CD8-positive, alpha-beta memory T cell (primary cell): Measurements from ENCODE around the gene ATP9A. TPM values are rescaled to one million over a fixed set of nuclear protein-coding genes. Genes with fewer than 3 reads are reported as not detected.
"Not testable (repeated sequence)": the region's sequence is repeated elsewhere in the genome, so short reads cannot be mapped to it uniquely, and the experiment has no call there.

ENCODE experiments used
- CTCF ChIA-PET: fragments of 350-600 bp; sonication (Branson Sonifier 250); formaldehyde crosslinking; loops from one replicate; lab custom pipeline; 2021; ENCODE audit warnings: antibody characterized with exemption; lab: Charles Lee
- POLR2A ChIA-PET: fragments of 350-600 bp; sonication (Branson Sonifier 250); formaldehyde crosslinking; loops from one replicate; lab custom pipeline; 2021; ENCODE audit warnings: antibody characterized with exemption; lab: Charles Lee
- DNase-seq, 5 donors: peaks; one replicate each; pipeline versions ENCODE4 v3.0.0 to v3.0.0-alpha.2; 2020 to 2022; ENCODE audit warnings: mixed read lengths in 1 of 5
- H3K27ac ChIP-seq: one replicate; pipeline ENCODE4 v1.7.0; 2013; ENCODE audit warnings: low read depth, mild to moderate bottlenecking, low read length, moderate library complexity
- H3K27me3 ChIP-seq: 2 replicates; pipeline ENCODE4 v1.7.0; 2013; ENCODE audit warnings: low read length, mild to moderate bottlenecking; ENCODE audit not compliant: insufficient read depth, poor library complexity, severe bottlenecking
- H3K36me3 ChIP-seq: 2 replicates; pipeline ENCODE4 v1.7.0; 2013; ENCODE audit warnings: mild to moderate bottlenecking, low read length, moderate library complexity; ENCODE audit not compliant: insufficient read depth
- H3K4me1 ChIP-seq: 2 replicates; pipeline ENCODE4 v1.7.0; 2013; ENCODE audit warnings: mild to moderate bottlenecking, low read length, moderate library complexity; ENCODE audit not compliant: insufficient read depth
- H3K4me3 ChIP-seq: 2 replicates; pipeline ENCODE4 v1.7.0; 2013; ENCODE audit warnings: mild to moderate bottlenecking, low read length
- H3K9me3 ChIP-seq: 2 replicates; pipeline ENCODE4 v1.7.0; 2013; ENCODE audit warnings: mild to moderate bottlenecking, low read length
- H3K27ac Mint-ChIP-seq, 8 donors: one replicate each; pipeline ENCODE4 v1.8.0; 2020 to 2021; ENCODE audit warnings: mixed read lengths in 8 of 8, mild to moderate bottlenecking in 6 of 8, inconsistent platforms in 3 of 8, moderate library complexity in 3 of 8
- H3K27me3 Mint-ChIP-seq, 2 donors: one replicate each; pipeline ENCODE4 v1.8.0; 2020 to 2021; ENCODE audit warnings: mixed read lengths in 2 of 2, mild to moderate bottlenecking in 1 of 2, moderate library complexity in 1 of 2
- H3K36me3 Mint-ChIP-seq, 3 donors: one replicate each; pipeline ENCODE4 v1.8.0; 2020 to 2021; ENCODE audit warnings: mixed read lengths in 3 of 3, inconsistent platforms in 1 of 3, mild to moderate bottlenecking in 1 of 3
- H3K4me1 Mint-ChIP-seq, 3 donors: one replicate each; pipeline ENCODE4 v1.8.0; 2020 to 2021; ENCODE audit warnings: mixed read lengths in 3 of 3, inconsistent platforms in 1 of 3, mild to moderate bottlenecking in 1 of 3
- H3K4me3 Mint-ChIP-seq, 7 donors: one replicate each; pipeline ENCODE4 v1.8.0; 2020 to 2021; ENCODE audit warnings: mixed read lengths in 7 of 7, mild to moderate bottlenecking in 6 of 7, moderate library complexity in 4 of 7, inconsistent platforms in 2 of 7
- H3K9me3 Mint-ChIP-seq, 5 donors: one replicate each; pipeline ENCODE4 v1.8.0; 2020 to 2022; ENCODE audit warnings: mixed read lengths in 5 of 5, mild to moderate bottlenecking in 3 of 5, moderate library complexity in 2 of 5, inconsistent platforms in 1 of 5
- polyA plus RNA-seq: library from polyadenylated mRNA; unstranded; fragments of 300-500 nt; fragmentation: Illumina TruSeq; gene quantifications from one replicate; pipeline ENCODE4 v1.2.3, GENCODE V29; 2021
- total RNA-seq, 2 experiments: library from RNA; stranded (reverse); gene quantifications; one replicate each; pipeline ENCODE4 v1.2.3, GENCODE V29; 2021

The ATP9A gene
- total and polyA plus RNA-seq, 3 experiments from 2014 or later, result 0.46 to 2.3 (median 2.0) TPM

- Mint-ChIP-seq H3K4me1 (no peaks in the 10 kb centered on the region), H3K27me3 (peaks cover 1 to 4% of the 10 kb centered on the region in 2 donors), H3K36me3 (no peaks in the 10 kb centered on the region), H3K9me3 (no peaks in the 10 kb centered on the region), H3K4me3 (no peak overlapping the region), H3K27ac (no peak overlapping the region)
- DNase-seq, result no peak
- H3K4me1 ChIP-seq, result no peaks in the 10 kb centered on the region
- POLR2A ChIA-PET, result no interaction called here
- H3K4me3 ChIP-seq, result no peak overlapping the region
- H3K9me3 ChIP-seq, result no peaks in the 10 kb centered on the region
- H3K36me3 ChIP-seq, result no peaks in the 10 kb centered on the region
- H3K27ac ChIP-seq, result no peak overlapping the region
- CTCF ChIA-PET, result no interaction called here
- no peaks in the 10 kb centered on the region for H3K27me3 ChIP-seq
Measured at GRCh38 chr20:51756653-51757052, 11.5 kb downstream of the ATP9A start.

GRCh38 chr20:51753220-51753619, 15.0 kb downstream of the ATP9A start:
- H3K27me3 ChIP-seq, POLR2A ChIA-PET, H3K4me3 Mint-ChIP-seq, H3K36me3 ChIP-seq, H3K9me3 ChIP-seq, H3K4me1 ChIP-seq, H3K4me1 Mint-ChIP-seq, H3K9me3 Mint-ChIP-seq, DNase-seq, H3K4me3 ChIP-seq, H3K27ac ChIP-seq, H3K36me3 Mint-ChIP-seq, H3K27me3 Mint-ChIP-seq, CTCF ChIA-PET, H3K27ac Mint-ChIP-seq: not testable (repeated sequence)

GRCh38 chr20:51752343-51752951, 15.7 kb downstream of the ATP9A start:
- no peaks in the 10 kb centered on the region for H3K36me3 Mint-ChIP-seq
- ChIA-PET CTCF (no interaction called here), POLR2A (no interaction called here)
- H3K9me3 ChIP-seq, result no peaks in the 10 kb centered on the region
- DNase-seq, result no peak
- H3K4me3 Mint-ChIP-seq, result no peak overlapping the region
- H3K4me1 Mint-ChIP-seq, result no peaks in the 10 kb centered on the region
- H3K36me3 ChIP-seq, result no peaks in the 10 kb centered on the region
- no peak overlapping the region for H3K27ac ChIP-seq
- no peak overlapping the region for H3K4me3 ChIP-seq
- H3K27me3 Mint-ChIP-seq, result peaks cover 3% of the 10 kb centered on the region in 2 donors
- no peaks in the 10 kb centered on the region for H3K4me1 ChIP-seq
- H3K9me3 Mint-ChIP-seq, result no peaks in the 10 kb centered on the region
- no peaks in the 10 kb centered on the region for H3K27me3 ChIP-seq
- H3K27ac Mint-ChIP-seq, result no peak overlapping the region

GRCh38 chr20:51750770-51751388, 17.3 kb downstream of the ATP9A start:
- no peaks in the 10 kb centered on the region for H3K9me3 ChIP-seq
- H3K27ac Mint-ChIP-seq, result no peak overlapping the region
- H3K36me3 ChIP-seq, result no peaks in the 10 kb centered on the region
- DNase-seq, result no peak
- H3K4me3 ChIP-seq, result no peak overlapping the region
- no peaks in the 10 kb centered on the region for H3K27me3 ChIP-seq
- no peaks in the 10 kb centered on the region for H3K4me1 ChIP-seq
- no peaks in the 10 kb centered on the region for H3K36me3 Mint-ChIP-seq
- peaks cover 3% of the 10 kb centered on the region in 2 donors for H3K27me3 Mint-ChIP-seq
- no peak overlapping the region for H3K4me3 Mint-ChIP-seq
- no peaks in the 10 kb centered on the region for H3K4me1 Mint-ChIP-seq
- ChIA-PET CTCF (no interaction called here), POLR2A (no interaction called here)
- H3K9me3 Mint-ChIP-seq, result no peaks in the 10 kb centered on the region
- H3K27ac ChIP-seq, result no peak overlapping the region

GRCh38 chr20:51750037-51750769, 18.0 kb downstream of the ATP9A start:
- H3K27me3 ChIP-seq, result no peaks in the 10 kb centered on the region
- no peaks in the 10 kb centered on the region for H3K36me3 Mint-ChIP-seq
- H3K27ac Mint-ChIP-seq, result no peak overlapping the region
- H3K9me3 Mint-ChIP-seq, result no peaks in the 10 kb centered on the region
- no peak overlapping the region for H3K27ac ChIP-seq
- no peak overlapping the region for H3K4me3 Mint-ChIP-seq
- H3K27me3 Mint-ChIP-seq, result peaks cover 3% of the 10 kb centered on the region in 2 donors
- H3K9me3 ChIP-seq, result no peaks in the 10 kb centered on the region
- ChIA-PET POLR2A (no interaction called here), CTCF (no interaction called here)
- no peak overlapping the region for H3K4me3 ChIP-seq
- H3K4me1 Mint-ChIP-seq, result no peaks in the 10 kb centered on the region
- DNase-seq, result no peak
- H3K36me3 ChIP-seq, result no peaks in the 10 kb centered on the region
- H3K4me1 ChIP-seq, result no peaks in the 10 kb centered on the region

- H3K27me3 Mint-ChIP-seq, result peaks cover 3 to 4% of the 10 kb centered on the region in 2 donors
- Histone ChIP-seq H3K36me3 (no peaks in the 10 kb centered on the region), H3K9me3 (no peaks in the 10 kb centered on the region), H3K4me1 (no peaks in the 10 kb centered on the region), H3K27me3 (no peaks in the 10 kb centered on the region), H3K4me3 (no peak overlapping the region), H3K27ac (no peak overlapping the region)
- POLR2A ChIA-PET, result no interaction called here
- no peak overlapping the region for H3K4me3 Mint-ChIP-seq
- DNase-seq, result no peak
- H3K9me3 Mint-ChIP-seq, result no peaks in the 10 kb centered on the region
- CTCF ChIA-PET, result no interaction called here
- no peaks in the 10 kb centered on the region for H3K4me1 Mint-ChIP-seq
- H3K36me3 Mint-ChIP-seq, result no peaks in the 10 kb centered on the region
- no peak overlapping the region for H3K27ac Mint-ChIP-seq
Measured at GRCh38 chr20:51749674-51750036, 18.5 kb downstream of the ATP9A start.

GRCh38 chr20:51747182-51747911, 20.8 kb downstream of the ATP9A start:
- Histone ChIP-seq H3K27ac (no peak overlapping the region), H3K27me3 (no peaks in the 10 kb centered on the region), H3K4me3 (no peak overlapping the region), H3K4me1 (no peaks in the 10 kb centered on the region), H3K36me3 (no peaks in the 10 kb centered on the region), H3K9me3 (no peaks in the 10 kb centered on the region)
- H3K9me3 Mint-ChIP-seq, result no peaks in the 10 kb centered on the region
- peaks cover 3 to 11% of the 10 kb centered on the region in 2 donors for H3K27me3 Mint-ChIP-seq
- ChIA-PET CTCF (no interaction called here), POLR2A (no interaction called here)
- no peaks in the 10 kb centered on the region for H3K4me1 Mint-ChIP-seq
- no peak overlapping the region for H3K4me3 Mint-ChIP-seq
- no peak overlapping the region for H3K27ac Mint-ChIP-seq
- DNase-seq, result no peak
- no peaks in the 10 kb centered on the region for H3K36me3 Mint-ChIP-seq

- POLR2A ChIA-PET, result no interaction called here
- Mint-ChIP-seq H3K27ac (no peak overlapping the region), H3K4me3 (no peak overlapping the region), H3K36me3 (no peaks in the 10 kb centered on the region), H3K4me1 (no peaks in the 10 kb centered on the region), H3K27me3 (peaks cover 5 to 11% of the 10 kb centered on the region in 2 donors), H3K9me3 (no peaks in the 10 kb centered on the region)
- no peaks in the 10 kb centered on the region for H3K9me3 ChIP-seq
- CTCF ChIA-PET, result no interaction called here
- no peaks in the 10 kb centered on the region for H3K36me3 ChIP-seq
- no peaks in the 10 kb centered on the region for H3K27me3 ChIP-seq
- H3K4me3 ChIP-seq, result no peak overlapping the region
- no peak for DNase-seq
- H3K27ac ChIP-seq, result no peak overlapping the region
- no peaks in the 10 kb centered on the region for H3K4me1 ChIP-seq
Measured at GRCh38 chr20:51745804-51746203, 22.4 kb downstream of the ATP9A start.
